Activated CD4-positive, alpha-beta T cell treated with anti-CD3 and anti-CD28 coated beads for 36 hours (primary cell): ENCODE data around the gene AMOTL2. TPM values are rescaled to one million over a fixed set of nuclear protein-coding genes. Genes with fewer than 3 reads are reported as not detected.

Experiments used
- ATAC-seq: fragments of 200-7000 bp; cut with Tn5 transposase; one replicate; pipeline ENCODE4 v1.10.0; 2021; ENCODE audit warnings: mild to moderate bottlenecking, moderate library complexity
- CTCF ChIA-PET: fragments of 350-600 bp; sonication (Branson Sonifier 250); formaldehyde crosslinking; loops from one replicate; lab custom pipeline; 2021; ENCODE audit warnings: antibody characterized with exemption; lab: Charles Lee
- POLR2A ChIA-PET: fragments of 350-600 bp; sonication (Branson Sonifier 250); formaldehyde crosslinking; loops from one replicate; lab custom pipeline; 2021; ENCODE audit warnings: antibody characterized with exemption, inconsistent platforms; lab: Charles Lee
- DNase-seq: peaks from one replicate; pipeline ENCODE4 v3.0.0-alpha.2; 2020
- H3K27ac Mint-ChIP-seq: one replicate; pipeline ENCODE4 v1.8.0; 2021; ENCODE audit warnings: mixed read lengths
- H3K27me3 Mint-ChIP-seq: one replicate; pipeline ENCODE4 v1.8.0; 2021; ENCODE audit warnings: mixed read lengths
- H3K36me3 Mint-ChIP-seq: one replicate; pipeline ENCODE4 v1.8.0; 2021; ENCODE audit warnings: low read depth, mixed read lengths
- H3K4me1 Mint-ChIP-seq: one replicate; pipeline ENCODE4 v1.8.0; 2021; ENCODE audit warnings: mixed read lengths
- H3K4me3 Mint-ChIP-seq: one replicate; pipeline ENCODE4 v1.8.0; 2021; ENCODE audit warnings: mild to moderate bottlenecking, moderate library complexity, mixed read lengths
- H3K9me3 Mint-ChIP-seq: one replicate; pipeline ENCODE4 v1.8.0; 2021; ENCODE audit warnings: low read depth, mixed read lengths
- intact Hi-C, 2 experiments: fragments of 100-400 bp; cut with DNase I in 1 of 2; cut with micrococcal nuclease in 1 of 2; formaldehyde crosslinking; loops; one replicate each; pipeline versions ENCODE4 v1.14.2 to v1.15.1; 2022 to 2024; cut with DNase I, micrococcal nuclease
- total RNA-seq, 2 experiments: library from RNA; stranded (reverse); gene quantifications; one replicate each; pipeline ENCODE4 v1.2.3, GENCODE V29; 2021

Gene AMOTL2
- total RNA-seq, 2 experiments from 2014 or later, result 0.32 to 0.42 TPM

- Mint-ChIP-seq H3K36me3 (no peaks in the 10 kb centered on the region), H3K9me3 (no peaks in the 10 kb centered on the region), H3K4me3 (no peak overlapping the region), H3K4me1 (peaks cover 1% of the 10 kb centered on the region), H3K27ac (no peak overlapping the region), H3K27me3 (peaks cover 18% of the 10 kb centered on the region)
- POLR2A ChIA-PET, result interaction anchor here (0.5 kb wide), 1 partner anchor 15 kb away, joined by 4 read pairs; no protein-coding TSS in a partner anchor
- CTCF ChIA-PET, result interaction anchor here (0.6 to 1.3 kb wide), 5 partner anchors 69 to 918 kb away, joined by 3 to 5 read pairs (median 4); partner anchors contain the start of gene BFSP2
- no peak for ATAC-seq
- DNase-seq, result no peak
- intact Hi-C loops, result no loop called here
Measured at GRCh38 chr3:134317106-134317947, 56.9 kb downstream of the AMOTL2 start.

GRCh38 chr3:134315286-134316106 lies 58.8 kb downstream of the AMOTL2 start:
- H3K4me1 Mint-ChIP-seq, result peaks cover 1% of the 10 kb centered on the region
- ChIA-PET CTCF (interaction anchor here (0.7 to 1.6 kb wide), 2 partner anchors 21 to 158 kb away, joined by 3 to 5 read pairs; no protein-coding TSS in a partner anchor), POLR2A (no interaction called here)
- H3K36me3 Mint-ChIP-seq, result no peaks in the 10 kb centered on the region
- intact Hi-C loops, result no loop called here
- H3K27ac Mint-ChIP-seq, result no peak overlapping the region
- H3K9me3 Mint-ChIP-seq, result no peaks in the 10 kb centered on the region
- H3K27me3 Mint-ChIP-seq, result peaks cover 25% of the 10 kb centered on the region
- DNase-seq (no peak), ATAC-seq (no peak)
- H3K4me3 Mint-ChIP-seq, result no peak overlapping the region

GRCh38 chr3:134314588-134315285 lies 59.5 kb downstream of the AMOTL2 start:
- DNase-seq (no peak), ATAC-seq (no peak)
- Mint-ChIP-seq H3K9me3 (no peaks in the 10 kb centered on the region), H3K27me3 (peaks cover 25% of the 10 kb centered on the region), H3K27ac (no peak overlapping the region), H3K4me1 (peaks cover 1% of the 10 kb centered on the region), H3K4me3 (no peak overlapping the region), H3K36me3 (no peaks in the 10 kb centered on the region)
- ChIA-PET POLR2A (no interaction called here), CTCF (interaction anchor here (0.7 to 1.6 kb wide), 5 partner anchors 20 to 160 kb away, joined by 3 to 5 read pairs (median 3); no protein-coding TSS in a partner anchor)
- intact Hi-C loops, result no loop called here

- POLR2A ChIA-PET, result no interaction called here
- no peak for ATAC-seq
- no peak overlapping the region for H3K27ac Mint-ChIP-seq
- no peaks in the 10 kb centered on the region for H3K36me3 Mint-ChIP-seq
- no peak overlapping the region for H3K4me3 Mint-ChIP-seq
- no peaks in the 10 kb centered on the region for H3K9me3 Mint-ChIP-seq
- H3K4me1 Mint-ChIP-seq, result peaks cover 1% of the 10 kb centered on the region
- intact Hi-C loops, result no loop called here
- no peak for DNase-seq
- peaks cover 25% of the 10 kb centered on the region for H3K27me3 Mint-ChIP-seq
- CTCF ChIA-PET, result interaction anchor here (0.7 to 1.6 kb wide), 6 partner anchors 11 to 161 kb away, joined by 3 to 5 read pairs (median 3); no protein-coding TSS in a partner anchor
Measured at GRCh38 chr3:134313847-134314587, 60.2 kb downstream of the AMOTL2 start.

DNA sequence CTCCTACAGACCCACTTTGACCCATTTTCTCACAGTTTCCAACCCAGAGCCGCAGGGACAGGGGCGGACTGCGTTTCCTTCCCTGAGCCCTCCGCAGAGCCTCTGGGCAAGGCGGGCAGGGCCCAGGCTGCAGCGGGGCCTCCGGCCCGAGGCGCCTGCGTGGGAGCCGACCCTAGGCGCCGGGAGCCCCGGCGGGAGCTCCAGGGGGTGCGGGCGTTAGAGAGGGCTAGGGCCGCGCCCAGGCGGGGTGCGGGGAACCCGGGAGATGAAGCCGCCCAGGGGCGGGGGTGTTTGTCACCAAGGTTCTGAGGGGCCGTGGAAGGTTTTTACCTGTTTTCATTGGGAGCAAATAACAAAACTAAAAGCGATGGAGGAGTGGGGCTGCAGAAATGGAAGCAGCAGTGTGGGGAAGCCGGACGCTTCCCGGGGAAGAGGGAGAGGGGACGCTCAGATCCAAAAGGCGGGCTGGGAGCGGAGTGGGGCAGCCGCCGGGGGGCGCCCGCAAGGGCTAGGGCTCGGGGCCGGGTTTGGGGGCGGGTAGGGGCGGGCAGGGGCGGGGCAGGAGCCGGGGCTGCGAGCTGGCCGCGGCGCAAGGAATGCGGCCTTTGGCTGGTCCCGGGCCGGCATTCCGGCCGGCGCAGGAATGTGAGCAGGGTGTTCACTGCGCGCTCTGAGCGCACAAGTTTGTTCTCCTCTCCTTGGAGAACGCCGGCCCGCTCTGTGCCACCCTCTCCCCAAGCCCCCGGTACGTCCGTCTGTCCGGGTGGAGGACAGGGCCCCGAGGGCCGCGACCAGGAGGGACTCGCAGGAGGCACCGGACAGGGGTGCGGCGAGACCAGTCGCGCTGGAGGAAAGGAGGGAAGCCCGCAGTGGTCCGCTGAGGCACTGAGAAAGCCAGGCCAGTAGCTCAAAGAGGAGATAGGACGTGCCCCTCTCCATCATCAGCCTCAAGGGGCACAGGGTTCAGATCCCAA lies 61.1 kb downstream of the AMOTL2 start:
- CTCF ChIA-PET, result interaction anchor here (1.2 to 1.4 kb wide), 3 partner anchors 10 to 120 kb away, joined by 3 to 4 read pairs (median 3); no protein-coding TSS in a partner anchor
- no peak for DNase-seq
- POLR2A ChIA-PET, result no interaction called here
- Mint-ChIP-seq H3K4me3 (no peak overlapping the region), H3K36me3 (no peaks in the 10 kb centered on the region), H3K9me3 (no peaks in the 10 kb centered on the region), H3K27me3 (peaks cover 25% of the 10 kb centered on the region), H3K27ac (no peak overlapping the region), H3K4me1 (peaks cover 3% of the 10 kb centered on the region)
- intact Hi-C loops, result no loop called here
- peak; percentile 17 for ATAC-seq

DNA sequence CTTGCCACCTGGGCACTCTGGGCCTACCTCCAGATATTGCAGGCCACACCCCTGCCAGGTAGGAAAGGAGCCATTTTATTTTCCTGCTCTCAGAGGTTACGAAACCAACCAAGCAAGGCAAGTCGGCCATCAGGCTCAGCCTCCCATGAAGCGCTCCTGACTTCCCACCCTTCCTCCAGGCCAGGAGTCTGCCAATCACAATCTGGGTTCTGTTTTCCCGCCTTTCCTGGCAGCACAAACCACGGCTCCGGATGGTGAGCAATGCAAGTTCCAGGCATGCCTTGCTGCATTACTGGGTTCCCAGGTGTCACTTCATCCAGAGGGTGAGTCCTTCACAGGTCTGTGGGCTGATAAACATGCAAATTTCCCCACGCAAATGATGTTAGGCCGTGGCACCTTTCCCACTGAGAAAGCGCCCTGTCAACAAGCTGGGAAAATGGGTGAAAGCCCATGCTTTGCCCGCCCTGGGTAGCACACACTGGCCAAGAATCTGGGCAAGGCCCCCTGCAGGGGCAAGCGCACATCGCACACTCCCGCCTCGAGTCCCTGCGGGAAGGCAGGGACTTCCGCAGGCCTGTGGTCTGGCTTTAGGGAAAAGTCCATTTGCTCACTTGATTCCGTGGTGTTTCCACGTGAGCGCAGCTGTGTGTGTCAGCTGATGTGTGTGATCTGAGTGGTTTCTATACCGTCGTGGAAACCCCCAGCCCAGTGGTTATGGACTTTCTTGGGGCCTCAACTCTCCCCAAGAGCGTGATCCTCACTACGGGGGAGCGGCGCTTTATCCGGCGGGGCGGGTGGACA lies 62.0 kb downstream of the AMOTL2 start:
- ATAC-seq (peak; percentile 27), DNase-seq (peak; percentile 16)
- peaks cover 31% of the 10 kb centered on the region for H3K27me3 Mint-ChIP-seq
- H3K4me3 Mint-ChIP-seq, result no peak overlapping the region
- H3K9me3 Mint-ChIP-seq, result no peaks in the 10 kb centered on the region
- peaks cover 4% of the 10 kb centered on the region for H3K4me1 Mint-ChIP-seq
- CTCF ChIA-PET, result interaction anchor here (1.2 to 1.4 kb wide), 2 partner anchors 9 to 18 kb away, joined by 3 to 4 read pairs; no protein-coding TSS in a partner anchor
- H3K36me3 Mint-ChIP-seq, result no peaks in the 10 kb centered on the region
- intact Hi-C loops, result no loop called here
- H3K27ac Mint-ChIP-seq, result no peak overlapping the region
- POLR2A ChIA-PET, result no interaction called here

DNA sequence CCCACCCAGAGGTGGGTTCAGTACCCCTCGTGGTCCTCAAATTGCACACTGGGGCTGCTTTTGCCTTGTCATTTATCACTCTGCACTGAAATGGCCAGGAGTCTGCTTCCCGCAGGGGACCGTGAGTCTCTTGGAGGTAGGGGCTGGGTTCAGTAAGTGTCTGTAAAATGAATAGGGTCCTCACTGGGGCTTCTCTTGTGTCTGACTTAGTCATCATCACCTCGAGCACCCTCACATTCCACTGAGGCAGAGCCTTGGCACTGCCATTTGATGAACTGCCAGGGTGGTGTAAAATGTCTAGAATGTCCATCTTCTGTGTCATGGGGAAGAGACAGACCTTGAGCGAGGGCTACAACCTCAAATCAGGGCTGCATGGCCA lies 62.6 kb downstream of the AMOTL2 start:
- Mint-ChIP-seq H3K27ac (no peak overlapping the region), H3K9me3 (no peaks in the 10 kb centered on the region), H3K27me3 (peaks cover 35% of the 10 kb centered on the region), H3K36me3 (no peaks in the 10 kb centered on the region), H3K4me1 (peaks cover 4% of the 10 kb centered on the region), H3K4me3 (no peak overlapping the region)
- POLR2A ChIA-PET, result no interaction called here
- ATAC-seq (no peak), DNase-seq (no peak)
- intact Hi-C loops, result no loop called here
- CTCF ChIA-PET, result no interaction called here

DNA sequence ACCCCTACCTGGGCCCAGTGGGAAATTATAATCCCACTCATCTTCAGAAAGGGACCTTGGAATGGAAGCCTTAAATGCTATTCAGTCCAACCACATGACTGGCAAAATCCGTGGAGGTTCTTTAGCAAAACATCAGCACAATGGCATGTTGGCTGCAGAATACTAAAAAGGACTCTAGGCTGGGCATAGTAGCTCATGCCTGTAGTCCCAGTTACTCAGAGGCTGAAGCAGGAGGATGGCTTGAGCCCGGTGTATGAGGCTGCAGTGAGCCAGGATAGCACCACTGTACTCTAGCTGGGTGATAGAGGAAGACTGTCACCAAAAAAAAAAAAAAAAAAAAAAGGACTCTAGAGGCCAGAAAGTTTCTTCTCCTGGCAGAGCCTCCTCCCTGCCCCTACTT lies 63.0 kb downstream of the AMOTL2 start:
- ChIA-PET POLR2A (no interaction called here), CTCF (no interaction called here)
- ATAC-seq, result no peak
- Mint-ChIP-seq H3K36me3 (no peaks in the 10 kb centered on the region), H3K9me3 (no peaks in the 10 kb centered on the region), H3K27ac (no peak overlapping the region), H3K4me3 (no peak overlapping the region), H3K4me1 (peaks cover 4% of the 10 kb centered on the region), H3K27me3 (peaks cover 38% of the 10 kb centered on the region)
- intact Hi-C loops, result no loop called here
- DNase-seq, result no peak

GRCh38 chr3:134309987-134310700 lies 64.1 kb downstream of the AMOTL2 start:
- Mint-ChIP-seq H3K9me3 (no peaks in the 10 kb centered on the region), H3K4me3 (no peak overlapping the region), H3K27ac (no peak overlapping the region), H3K27me3 (peaks cover 39% of the 10 kb centered on the region), H3K4me1 (peaks cover 4% of the 10 kb centered on the region), H3K36me3 (no peaks in the 10 kb centered on the region)
- ATAC-seq (no peak), DNase-seq (no peak)
- POLR2A ChIA-PET, result no interaction called here
- CTCF ChIA-PET, result interaction anchor here (0.6 to 3.3 kb wide), 10 partner anchors 8 to 172 kb away, joined by 3 to 67 read pairs (median 7); no protein-coding TSS in a partner anchor
- intact Hi-C loops, result loop anchor here (2.0 kb wide), 2 partner anchors 69 to 97 kb away; no protein-coding TSS in a partner anchor
